Raji (cell line): Measurements from ENCODE around the gene COPA.
A peak's percentile ranks its signal among the peaks of the same experiment; 100 is the strongest.

Experiments
- POLR2A ChIP-seq: IDR thresholded peaks from 2 replicates; pipeline ENCODE4 v1.6.1; 2011; ENCODE audit warnings: low read depth, low read length, control low read depth; ENCODE audit not compliant: insufficient read depth

COPA gene

GRCh38 chr1:160300173-160300572, 42.9 kb downstream of the COPA start:
- TF ChIP-seq POLR2A = no peak

- TF ChIP-seq POLR2A = no peak
These were observed 47.0 kb downstream of the COPA start for GRCh38 chr1:160296036-160296435.

- no peak for TF ChIP-seq POLR2A
These were observed 49.8 kb downstream of the COPA start for GRCh38 chr1:160293020-160293968.

- no peak for TF ChIP-seq POLR2A
These were observed 51.5 kb downstream of the COPA start for GRCh38 chr1:160291248-160292220.

GRCh38 chr1:160285506-160285905, 57.5 kb downstream of the COPA start:
- TF ChIP-seq POLR2A = no peak

- peak; percentile 88 for TF ChIP-seq POLR2A
These were observed 58.2 kb downstream of the COPA start, which contains the start of gene PEX19 for GRCh38 chr1:160284782-160285344. Gene PEX19, minus strand, starts transcription at chr1:160285133. Its CDS starts 9 bp downstream, at chr1:160285124.

- TF ChIP-seq POLR2A = no peak
These were observed 58.7 kb downstream of the COPA start for GRCh38 chr1:160284220-160284781.

GRCh38 chr1:160282807-160283206, 60.2 kb downstream of the COPA start:
- TF ChIP-seq POLR2A = no peak

- TF ChIP-seq POLR2A = no peak
These were observed 65.1 kb downstream of the COPA start for GRCh38 chr1:160277987-160278386.

- no peak for TF ChIP-seq POLR2A
These were observed 65.7 kb downstream of the COPA start for GRCh38 chr1:160277330-160277729.

- TF ChIP-seq POLR2A = no peak
These were observed 72.0 kb downstream of the COPA start for GRCh38 chr1:160271025-160271424.

- TF ChIP-seq POLR2A = no peak
These were observed 75.6 kb downstream of the COPA start for GRCh38 chr1:160267284-160267991.

GRCh38 chr1:160264795-160265307, 78.2 kb downstream of the COPA start:
- no peak for TF ChIP-seq POLR2A
